GM23338 (cell line): ENCODE results near the gene SLC5A2.

ENCODE experiments used
- CTCF ChIP-seq, 2 experiments: fragments of 200-600 bp in 1 of 2; sonication (generic) in 1 of 2; conservative IDR thresholded peaks; 2 replicates each; pipeline versions ENCODE4 v1.5.1 to v1.6.1; 2016 to 2017; ENCODE audit warnings: antibody characterized with exemption in 2 of 2, low read depth in 2 of 2, mild to moderate bottlenecking in 2 of 2, moderate library complexity in 1 of 2
- POLR2AphosphoS5 ChIP-seq: IDR thresholded peaks from 2 replicates; pipeline ENCODE4 v1.6.1; 2016; ENCODE audit warnings: antibody characterized with exemption, low read depth

GRCh38 chr16:31440516-31441184, 42.3 kb upstream of the SLC5A2 start:
- TF ChIP-seq CTCF (conservative IDR thresholded peaks at IDR 0.05; ENCODE audit: low read depth in 2 of 2), result no peak
- TF ChIP-seq POLR2AphosphoS5, result no peak
